HG02981 (cell line): Measurements from ENCODE around the gene SHISAL1.

Experiments used
- ATAC-seq: cut with Tn5 transposase; IDR thresholded peaks from one replicate; pipeline ENCODE4 v1.9.1; 2021; ENCODE audit warnings: mild to moderate bottlenecking, moderate library complexity; ENCODE audit not compliant: unreplicated experiment

SHISAL1 gene

GRCh38 chr22:44197271-44197670 lies 115.5 kb downstream of the SHISAL1 start:
- no peak for ATAC-seq

GRCh38 chr22:44196731-44197131 lies 116.0 kb downstream of the SHISAL1 start:
- no peak for ATAC-seq

GRCh38 chr22:44196241-44196640 lies 116.5 kb downstream of the SHISAL1 start:
- no peak for ATAC-seq

GRCh38 chr22:44195189-44195871 lies 117.4 kb downstream of the SHISAL1 start:
- ATAC-seq: no peak

GRCh38 chr22:44194569-44194968 lies 118.2 kb downstream of the SHISAL1 start:
- ATAC-seq: no peak
